Muscle of back (tissue), 11 donors: ENCODE measurements around the gene VSTM2L. TPM values are rescaled to one million over a fixed set of nuclear protein-coding genes. Genes with fewer than 3 reads are reported as not detected.
A peak's percentile ranks its signal among the peaks of the same experiment; 100 is the strongest.

ENCODE experiments used
- DNase-seq, 3 donors: peaks; one replicate each; pipeline versions ENCODE4 v3.0.0 to v3.0.0-alpha.2; 2013
- polyA plus RNA-seq, 10 donors: library from polyadenylated mRNA; unstranded; fragments of 120-200 nt; gene quantifications; one replicate each; pipeline ENCODE4 v1.2.1, GENCODE V29; 2013; ENCODE audit not compliant: insufficient read length in 10 of 10

VSTM2L gene
- polyA plus RNA-seq, 10 donors = 0.80 to 3.9 (median 2.1) TPM

DNA sequence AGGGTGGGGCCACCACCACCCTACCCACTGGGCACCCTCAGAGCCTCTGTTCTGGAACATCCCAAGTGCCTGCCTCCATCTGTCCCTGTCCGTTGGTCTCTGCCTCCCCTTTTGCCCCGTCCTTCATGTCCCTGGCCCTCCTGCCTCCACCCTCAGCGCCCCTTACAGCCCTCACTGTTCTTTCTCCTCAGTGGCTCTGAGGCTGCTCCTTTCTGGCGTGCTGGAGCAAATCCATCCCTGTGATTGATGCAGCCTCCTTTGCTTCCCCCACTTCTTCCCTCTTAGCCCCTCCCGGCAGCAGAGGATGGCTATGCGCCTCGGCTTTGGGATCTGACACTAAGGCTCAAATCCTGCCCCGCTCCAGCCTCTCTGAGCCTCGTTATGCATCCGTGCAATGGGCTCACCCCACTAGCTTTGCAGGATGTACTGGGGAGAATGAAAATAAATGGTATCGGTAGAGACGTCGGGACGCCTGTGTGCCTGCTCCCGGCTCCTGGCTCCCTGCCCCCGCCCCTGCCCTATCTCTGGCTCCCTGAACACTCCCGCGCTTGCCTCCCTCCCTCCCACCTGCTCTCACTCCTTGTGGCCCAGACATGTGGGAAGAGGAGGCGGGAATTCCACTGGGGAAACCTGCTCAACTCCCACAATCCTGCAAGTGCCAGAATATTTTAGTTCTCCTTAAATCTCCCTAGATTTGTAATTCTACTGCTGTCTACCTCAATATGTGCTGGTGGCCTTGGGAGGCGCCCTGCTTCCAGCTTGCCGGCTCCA, 13.1 kb downstream of the VSTM2L start:
- peak in 1 of 3 donors; percentile 59 for DNase-seq

DNA sequence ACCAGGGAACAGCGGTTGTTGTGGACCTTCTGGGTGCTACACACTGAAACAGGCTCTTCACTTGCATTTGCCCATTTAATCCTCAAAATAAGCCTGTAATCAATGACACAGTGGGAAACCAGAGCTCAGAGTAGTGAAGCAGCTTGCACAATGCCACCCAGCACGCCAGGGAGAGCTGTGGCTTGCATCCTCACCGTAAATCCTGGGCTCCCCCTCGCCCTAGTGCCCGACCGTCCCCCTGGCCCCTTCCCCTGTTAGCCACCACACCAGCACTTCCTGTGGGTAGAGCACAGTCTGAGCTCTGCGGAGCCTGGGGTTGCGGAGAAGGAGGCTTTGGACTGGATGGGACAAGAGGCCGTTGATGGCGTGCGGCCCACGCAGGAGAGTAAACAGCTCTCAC, 14.5 kb downstream of the VSTM2L start:
- DNase-seq = no peak

DNA sequence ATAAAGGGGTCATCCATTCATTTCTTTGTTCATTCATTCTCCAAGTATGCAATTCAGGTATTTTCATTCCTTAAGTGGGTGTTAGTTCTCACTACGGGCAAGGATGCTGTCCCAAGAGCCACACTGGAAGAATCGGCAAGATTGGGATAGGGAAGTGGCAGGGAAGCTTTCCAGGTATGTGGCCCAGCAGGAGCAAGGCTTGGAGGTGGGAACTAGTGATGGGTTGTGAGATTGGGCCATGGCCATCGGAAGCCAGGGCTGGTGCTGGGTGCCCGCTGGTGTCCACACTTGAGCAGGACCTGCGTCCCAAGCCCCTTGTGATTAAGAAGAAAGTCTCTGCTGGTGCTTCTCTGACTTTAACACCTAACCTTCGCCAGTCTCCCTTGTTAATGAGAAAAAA, 15.1 kb downstream of the VSTM2L start:
- no peak for DNase-seq

DNA sequence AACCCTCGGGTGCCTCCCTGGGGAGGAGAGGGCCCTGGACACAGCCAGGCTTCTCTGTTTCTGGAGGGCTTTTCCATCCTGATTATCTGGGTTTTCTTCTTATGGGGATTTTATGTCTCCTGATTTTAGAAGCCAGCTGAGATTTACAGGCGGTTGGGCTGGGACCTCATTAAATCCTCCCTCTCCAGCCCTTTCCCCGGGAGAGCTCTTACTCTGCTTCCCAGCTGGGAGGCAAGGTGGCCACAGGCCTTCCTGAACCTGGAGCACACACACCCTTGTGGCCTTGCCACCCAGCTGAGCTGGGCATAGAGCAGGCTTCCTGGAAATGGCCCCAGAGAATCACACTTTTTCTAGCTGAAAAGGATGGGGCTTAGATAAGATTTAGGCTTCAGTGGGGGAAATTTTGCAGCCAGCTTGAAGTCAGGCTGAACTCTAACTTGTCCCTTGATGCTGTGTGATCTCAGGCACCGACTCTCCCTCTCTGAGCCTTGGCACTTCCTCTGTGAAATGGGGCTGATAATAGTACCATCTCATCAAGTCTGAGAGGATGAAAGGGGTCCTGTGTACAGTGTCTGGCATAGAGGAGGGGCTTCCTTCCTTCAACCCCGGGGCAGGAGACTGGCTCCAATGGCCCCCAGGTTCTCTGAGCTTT, 16.6 kb downstream of the VSTM2L start:
- DNase-seq = peak in 1 of 3 donors; percentile 41

DNA sequence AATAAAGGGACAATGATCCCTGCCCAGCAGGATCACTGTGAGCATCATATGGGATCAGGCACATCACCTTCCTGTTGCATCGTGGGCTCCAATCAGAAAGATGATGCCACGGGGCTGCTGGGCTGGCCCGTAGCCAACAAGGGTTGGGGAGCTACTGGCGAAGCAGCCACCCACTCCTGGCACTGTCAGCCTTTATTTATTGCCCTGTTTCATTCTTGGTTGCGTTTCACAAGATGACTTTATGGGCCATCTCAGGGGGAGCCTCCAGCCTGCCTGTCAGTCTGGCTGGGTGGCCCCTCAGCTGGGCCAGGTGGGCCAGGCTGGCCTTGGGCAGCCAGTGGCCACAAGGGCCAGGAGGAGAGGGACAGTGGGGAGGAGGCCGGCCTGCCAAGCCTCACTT, 17.3 kb downstream of the VSTM2L start:
- DNase-seq = no peak

DNA sequence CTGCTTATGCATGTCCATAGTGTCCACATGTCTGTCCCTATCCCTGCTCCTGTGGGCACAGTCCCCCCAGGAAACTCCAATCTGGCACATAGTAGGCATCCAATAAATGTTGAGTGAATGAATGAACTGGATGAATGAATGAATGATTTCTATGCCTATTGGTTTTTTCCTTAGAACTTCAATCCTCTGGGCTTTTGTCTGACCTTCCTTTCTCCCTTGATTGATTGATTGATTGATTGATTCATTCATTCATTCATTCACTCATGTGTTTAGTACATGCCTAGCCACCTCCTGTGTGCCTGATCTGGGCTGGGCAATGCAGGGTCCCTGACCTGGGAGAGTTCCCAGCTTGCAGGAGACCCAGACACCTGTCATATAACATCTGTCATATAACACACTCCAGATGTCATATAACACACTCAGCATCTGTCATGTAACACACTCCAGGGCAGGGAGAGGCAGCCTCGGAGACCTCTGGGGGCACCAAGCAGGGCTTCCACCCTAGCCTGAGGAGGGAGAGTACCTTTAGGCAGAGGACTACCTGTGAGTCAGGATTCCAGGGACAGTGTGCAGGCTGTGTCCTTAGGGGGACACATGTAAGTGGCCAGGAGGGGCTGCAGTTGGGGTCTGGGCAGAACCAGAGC, 17.9 kb downstream of the VSTM2L start:
- DNase-seq = no peak

DNA sequence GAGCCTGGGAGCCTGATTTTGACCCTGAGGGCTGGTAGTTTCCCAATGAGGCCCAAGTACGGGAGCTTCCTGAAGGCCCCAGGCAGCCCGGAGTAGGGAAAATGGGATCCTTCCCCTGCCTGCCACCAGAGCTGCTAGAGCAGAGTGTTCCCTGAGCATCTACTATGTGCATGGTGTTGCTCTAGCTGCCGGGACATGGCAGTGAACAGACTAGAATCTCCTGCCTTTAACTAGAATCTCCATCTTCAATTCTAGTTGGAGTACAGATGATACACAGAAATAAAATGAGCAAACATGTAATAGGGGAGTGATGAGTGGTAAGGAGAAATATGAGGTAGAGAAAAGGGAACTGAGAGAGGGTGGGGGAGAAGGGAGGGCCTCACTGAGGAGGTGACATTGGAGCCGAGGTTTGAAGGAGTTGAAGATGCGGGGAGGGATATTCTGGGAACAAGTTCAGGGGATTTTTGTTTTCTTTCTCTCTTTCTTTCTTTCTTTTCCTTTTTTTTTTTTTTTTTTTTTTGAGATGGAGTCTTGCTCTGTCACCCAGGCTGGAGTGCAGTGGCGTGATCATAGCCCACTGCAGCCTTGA, 18.5 kb downstream of the VSTM2L start:
- DNase-seq = no peak

DNA sequence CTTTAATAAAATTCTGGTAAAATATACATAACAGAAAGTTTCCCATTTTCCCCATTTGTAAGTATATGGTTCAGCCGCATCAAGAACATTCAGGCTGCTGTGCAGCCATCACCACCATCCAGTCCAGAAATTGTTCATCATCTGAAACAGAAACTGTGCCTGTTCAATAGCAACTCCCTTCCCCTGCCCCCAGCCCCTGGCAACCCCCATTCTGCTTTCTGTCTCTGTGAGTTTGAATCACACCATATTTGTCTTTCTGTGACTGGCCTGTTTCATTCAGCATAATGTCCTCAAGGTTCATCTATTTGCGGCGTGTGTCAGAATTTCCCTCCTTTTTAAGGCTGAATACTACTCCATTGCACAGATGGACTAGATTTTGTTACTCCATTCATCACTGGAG, 19.1 kb downstream of the VSTM2L start:
- no peak for DNase-seq

DNA sequence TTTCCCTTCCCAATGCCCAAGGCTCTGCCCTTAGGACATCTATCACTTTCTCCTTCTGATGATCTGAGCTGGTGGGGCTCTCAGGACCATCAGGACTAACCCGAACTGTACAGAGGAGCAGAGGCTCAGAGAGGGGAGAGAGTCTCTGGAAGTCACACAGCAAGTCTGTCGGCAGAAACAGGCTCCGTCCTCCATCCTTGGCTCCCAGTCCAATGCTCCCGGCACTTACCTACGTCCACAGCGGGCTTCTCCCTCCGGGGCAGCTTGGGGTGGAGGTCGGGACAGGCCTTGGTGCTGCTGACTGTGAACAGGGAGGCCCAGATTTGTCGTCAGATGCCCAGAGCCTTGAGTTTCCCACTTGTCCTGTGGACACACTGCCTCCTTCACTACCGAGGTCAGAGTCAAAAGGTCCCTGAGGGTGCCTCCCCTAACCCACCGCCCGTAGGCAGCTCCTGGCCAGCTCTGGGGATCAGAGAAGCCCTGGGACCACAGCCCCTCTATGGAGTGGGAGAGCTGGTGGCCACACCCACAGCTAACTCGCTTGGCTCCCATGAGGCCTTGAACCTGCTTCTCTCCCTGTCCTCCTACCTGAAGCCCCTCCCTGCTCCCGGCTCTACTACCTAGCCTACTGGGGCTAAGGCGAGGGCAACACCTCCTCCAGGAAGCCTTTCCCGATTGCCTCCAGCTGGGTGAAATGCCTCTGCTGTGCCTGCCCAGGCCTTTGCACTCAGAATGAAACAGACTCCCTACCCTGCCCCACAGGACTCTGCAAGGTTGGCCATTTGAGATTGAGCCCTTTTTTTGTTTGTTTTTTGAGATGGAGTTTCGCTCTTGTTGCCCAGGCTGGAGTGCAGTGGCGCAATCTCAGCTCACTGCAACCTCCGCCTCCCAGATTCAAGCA, 22.6 kb downstream of the VSTM2L start:
- DNase-seq = no peak

DNA sequence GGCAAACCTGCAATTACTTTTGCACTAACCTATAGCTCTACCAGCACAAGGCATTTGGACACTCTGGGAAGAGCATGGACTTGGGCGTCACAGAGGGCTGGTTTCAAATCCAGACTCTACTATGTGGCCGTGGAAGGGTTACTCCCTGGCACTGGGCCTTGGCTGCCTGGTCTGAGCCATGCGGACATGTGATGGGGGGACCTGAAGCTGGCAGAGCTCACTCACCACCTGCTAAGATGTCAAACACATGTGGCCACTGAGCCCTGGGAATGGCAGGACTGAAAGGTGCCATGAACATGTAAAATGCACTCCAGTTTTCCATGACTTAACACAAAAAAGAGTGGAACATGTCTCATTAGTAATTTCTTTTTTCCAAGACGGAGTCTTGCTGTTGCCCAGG, 23.7 kb downstream of the VSTM2L start:
- no peak for DNase-seq

DNA sequence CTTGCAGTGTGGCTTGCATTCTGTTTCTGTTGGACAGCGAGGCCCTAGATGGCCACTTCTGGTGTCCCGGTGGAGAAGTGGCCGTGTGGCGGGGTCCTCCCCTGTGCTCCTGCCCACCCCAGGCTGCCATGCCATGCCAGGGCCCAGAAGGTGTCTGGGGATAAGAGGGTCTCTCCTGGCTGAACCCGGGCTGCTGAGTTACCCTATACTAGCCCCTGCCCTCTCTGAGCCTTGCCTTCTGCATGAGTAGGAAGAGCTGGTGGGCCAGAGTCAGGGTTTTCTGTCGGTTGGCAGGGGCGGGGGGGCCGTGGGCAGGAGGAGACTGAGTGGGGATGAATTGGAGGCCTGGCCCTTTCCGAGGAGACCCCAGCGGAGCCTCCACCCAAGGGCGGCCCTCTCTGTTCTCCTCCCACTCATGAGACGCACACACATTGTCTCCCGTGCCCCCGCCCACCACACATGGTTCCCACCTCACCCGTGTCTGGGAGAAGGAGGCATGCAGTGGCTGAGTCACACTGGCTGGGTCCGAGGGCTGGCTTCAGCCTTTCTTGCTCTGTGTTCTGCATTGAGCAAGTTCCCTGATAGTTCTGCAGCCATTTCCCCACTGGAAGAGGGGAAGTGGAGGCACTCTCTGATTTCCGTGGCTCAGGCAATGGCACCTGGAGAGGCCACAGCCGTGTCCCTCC, 24.6 kb downstream of the VSTM2L start:
- no peak for DNase-seq

DNA sequence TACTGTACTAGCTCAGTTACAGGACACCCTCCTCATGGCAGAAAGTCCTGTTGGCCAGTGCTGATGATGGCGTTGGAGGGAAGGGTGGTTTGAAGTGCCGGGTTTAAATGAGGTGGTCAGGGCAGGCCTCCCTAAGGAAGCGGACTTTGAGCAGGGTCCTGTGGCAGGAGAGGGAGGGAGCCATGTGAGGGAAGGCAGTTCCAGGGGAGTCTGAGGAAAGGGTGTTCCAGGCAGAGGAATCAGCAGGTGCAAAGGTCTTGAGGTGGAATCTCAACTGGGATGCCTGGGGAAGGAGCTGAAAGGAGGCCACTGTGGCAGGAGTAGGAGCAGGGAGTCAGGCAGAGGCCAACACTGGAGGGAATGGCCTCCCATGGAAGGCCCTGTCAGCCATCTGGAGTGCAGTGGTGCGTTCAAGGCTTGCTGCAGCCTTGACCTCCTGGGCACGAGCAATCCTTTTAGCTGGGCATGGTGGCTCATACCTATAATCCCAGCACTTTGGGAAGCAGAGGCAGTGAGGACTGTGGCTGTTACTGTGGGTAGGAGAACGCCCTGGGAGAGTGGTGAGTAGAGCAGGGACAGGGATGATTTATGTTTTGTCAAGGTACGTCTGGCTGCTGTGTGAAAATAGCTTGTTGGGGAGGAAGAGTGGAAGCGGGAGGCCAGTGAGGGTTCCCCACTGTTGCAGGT, 26.2 kb downstream of the VSTM2L start:
- no peak for DNase-seq

DNA sequence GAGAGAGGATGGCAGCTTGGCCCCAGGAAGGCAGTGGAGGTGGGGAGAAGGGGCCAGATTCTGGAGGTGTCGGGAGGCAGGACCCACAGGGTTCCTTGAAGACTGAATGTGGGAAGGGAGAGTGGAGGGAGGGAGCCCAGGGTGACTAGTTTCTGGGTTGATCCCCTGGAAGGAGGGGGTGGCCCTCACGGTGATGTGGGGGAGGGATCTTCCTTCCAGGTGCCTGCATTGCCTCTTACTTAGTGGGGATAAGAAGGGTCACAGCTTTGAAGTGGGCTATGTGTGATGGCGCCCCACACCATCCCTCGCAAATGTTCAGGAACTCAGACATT, 26.7 kb downstream of the VSTM2L start:
- no peak for DNase-seq

DNA sequence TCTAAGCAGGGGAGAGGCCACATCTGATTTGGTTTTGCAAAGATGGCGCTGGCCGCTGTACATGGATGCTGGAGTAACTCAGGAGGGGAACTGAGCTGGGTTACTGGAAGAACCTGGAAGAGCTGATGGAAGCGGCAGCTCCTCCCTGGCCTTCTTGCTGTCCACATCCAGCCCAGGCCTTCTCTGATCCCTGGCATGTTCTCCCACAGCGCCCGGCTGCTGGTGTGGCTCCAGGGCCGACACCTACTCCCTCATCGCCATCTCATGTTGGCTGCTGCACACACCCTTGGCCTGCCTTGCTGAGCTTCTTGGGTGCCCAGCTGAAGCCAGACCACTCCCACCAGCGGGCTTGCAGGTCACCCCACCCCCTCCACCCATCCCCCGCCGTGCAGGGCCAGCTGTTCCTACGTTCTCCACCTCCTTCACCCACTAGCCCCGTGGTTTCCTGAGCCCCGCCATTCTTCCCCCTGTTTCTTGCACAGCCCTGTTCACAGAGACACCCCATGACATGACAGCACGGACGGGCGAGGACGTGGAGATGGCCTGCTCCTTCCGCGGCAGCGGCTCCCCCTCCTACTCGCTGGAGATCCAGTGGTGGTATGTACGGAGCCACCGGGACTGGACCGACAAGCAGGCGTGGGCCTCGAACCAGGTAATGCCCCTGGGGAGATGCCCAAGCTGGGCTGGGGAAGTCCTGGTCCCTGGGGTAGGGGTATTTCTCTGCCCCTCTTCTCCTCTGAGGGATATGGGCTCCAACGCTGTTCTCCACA, 28.4 kb downstream of the VSTM2L start:
- no peak for DNase-seq

DNA sequence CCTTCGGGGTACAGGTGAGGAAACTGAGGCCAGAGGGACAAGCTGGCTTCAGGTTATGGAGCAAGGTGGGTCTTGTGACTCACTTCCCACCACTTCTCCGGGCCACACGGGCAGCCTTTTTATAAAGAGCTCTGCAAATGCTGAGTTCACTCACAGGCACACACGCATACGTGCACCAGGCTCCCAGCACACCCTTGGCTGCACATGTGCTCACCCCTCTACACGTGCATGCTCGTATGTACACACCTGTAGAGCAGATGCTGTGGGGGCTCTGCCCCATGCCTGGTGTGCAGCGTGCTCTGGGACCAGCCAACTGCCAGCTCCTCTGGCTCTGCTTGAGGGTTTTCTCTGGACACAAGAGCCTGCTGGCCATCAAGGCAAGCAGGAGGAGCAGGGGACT, 29.1 kb downstream of the VSTM2L start:
- DNase-seq = no peak

DNA sequence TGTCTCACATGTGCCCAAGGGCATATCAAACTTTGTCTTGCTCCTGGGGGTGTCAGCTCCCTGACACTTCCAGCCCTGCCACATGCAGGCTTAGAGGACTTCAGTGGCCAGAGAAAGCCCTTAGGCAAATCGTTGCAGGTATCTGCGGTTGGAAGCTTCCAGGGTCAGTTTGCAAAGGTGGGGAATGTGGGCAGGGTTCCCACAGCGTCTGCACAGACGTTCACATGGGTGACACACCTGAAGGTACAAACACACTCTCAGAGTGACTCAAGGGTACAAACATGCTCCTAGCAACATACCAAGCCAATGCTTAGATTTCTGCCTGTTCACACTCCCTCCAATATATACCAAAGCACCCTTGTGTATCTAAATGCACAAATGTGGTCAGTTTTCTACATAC, 30.0 kb downstream of the VSTM2L start:
- no peak for DNase-seq

DNA sequence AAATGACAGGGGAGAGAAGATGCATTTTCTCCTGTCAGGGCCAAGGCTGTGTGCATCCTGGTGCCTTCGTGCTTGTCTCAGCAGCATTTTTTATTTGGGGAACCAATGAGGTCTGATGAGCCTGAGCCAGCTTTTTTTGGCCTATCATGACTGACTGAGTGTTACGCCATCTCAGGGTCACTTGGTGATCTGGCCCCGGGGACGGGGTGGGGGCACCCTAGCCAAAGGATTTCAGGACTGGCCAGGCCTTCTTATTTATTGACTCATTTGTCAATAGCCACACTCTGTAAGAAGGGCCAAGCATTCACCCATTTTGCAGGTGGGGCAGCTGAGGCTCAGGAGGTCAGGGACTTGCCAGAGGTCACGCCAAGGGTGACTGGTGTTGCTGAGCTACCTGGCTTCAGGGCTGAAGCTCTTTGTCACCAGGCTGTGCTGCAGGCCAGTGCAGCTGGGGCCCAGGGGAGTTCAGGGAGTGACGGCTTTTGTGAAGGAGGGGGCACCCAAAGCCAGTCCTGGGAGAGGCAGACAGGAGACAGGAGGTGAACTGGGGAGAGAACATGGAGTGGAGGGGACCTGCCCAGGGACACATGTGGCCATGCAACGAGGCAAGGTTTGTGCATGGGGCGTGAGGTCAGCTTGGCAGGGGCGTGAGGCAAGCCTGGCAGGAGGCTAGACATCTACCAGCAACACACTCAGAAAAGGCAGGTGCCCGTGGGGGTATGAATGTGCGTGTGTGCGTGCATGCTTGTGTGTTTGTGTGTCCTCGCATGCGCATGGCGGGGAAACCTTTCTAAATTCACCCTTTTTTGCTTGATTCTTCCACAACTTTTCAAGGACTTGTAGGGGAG, 31.1 kb downstream of the VSTM2L start:
- no peak for DNase-seq

DNA sequence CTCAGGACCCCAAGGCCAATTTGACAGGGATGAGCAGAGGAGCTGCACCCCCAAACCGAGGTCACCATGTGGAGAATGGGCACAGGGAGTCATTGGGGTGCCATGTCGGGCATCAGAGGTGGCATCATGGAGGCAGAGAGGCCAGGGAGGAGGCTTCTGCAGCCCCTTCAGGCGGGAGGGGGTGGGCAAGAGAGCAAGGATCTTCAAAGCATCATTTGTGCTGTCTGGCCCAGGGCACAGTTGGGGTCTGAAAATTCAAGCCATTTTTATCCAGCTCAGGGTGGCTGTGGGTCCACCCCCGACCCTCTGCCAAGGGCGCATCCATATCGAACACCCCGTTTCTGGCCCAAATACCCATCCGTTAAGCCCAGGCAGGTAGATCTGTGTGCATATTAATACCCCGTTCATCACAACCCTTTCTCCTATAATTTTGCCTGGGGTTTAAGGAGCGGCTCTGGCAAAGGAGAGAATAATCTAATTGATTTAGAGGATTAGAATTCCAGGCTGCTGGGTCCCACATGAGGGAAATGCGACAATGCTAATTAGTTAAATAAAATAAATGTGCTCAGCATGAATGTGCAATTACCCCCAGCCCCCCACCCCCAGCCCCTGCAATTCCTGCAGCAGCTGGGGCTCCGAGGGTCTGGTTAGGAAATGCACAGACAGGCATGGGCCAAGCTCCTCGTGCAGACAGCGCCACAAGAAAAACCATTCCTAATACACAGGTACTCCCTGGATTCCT, 31.9 kb downstream of the VSTM2L start:
- no peak for DNase-seq
